NCI-H446 (cell line): ENCODE results near the gene TYRO3.

Experiments used
- DNase-seq, 2 experiments: peaks; one replicate each; lab custom pipeline; 2025; lab: John Stamatoyannopoulos, UW

Gene TYRO3

DNA sequence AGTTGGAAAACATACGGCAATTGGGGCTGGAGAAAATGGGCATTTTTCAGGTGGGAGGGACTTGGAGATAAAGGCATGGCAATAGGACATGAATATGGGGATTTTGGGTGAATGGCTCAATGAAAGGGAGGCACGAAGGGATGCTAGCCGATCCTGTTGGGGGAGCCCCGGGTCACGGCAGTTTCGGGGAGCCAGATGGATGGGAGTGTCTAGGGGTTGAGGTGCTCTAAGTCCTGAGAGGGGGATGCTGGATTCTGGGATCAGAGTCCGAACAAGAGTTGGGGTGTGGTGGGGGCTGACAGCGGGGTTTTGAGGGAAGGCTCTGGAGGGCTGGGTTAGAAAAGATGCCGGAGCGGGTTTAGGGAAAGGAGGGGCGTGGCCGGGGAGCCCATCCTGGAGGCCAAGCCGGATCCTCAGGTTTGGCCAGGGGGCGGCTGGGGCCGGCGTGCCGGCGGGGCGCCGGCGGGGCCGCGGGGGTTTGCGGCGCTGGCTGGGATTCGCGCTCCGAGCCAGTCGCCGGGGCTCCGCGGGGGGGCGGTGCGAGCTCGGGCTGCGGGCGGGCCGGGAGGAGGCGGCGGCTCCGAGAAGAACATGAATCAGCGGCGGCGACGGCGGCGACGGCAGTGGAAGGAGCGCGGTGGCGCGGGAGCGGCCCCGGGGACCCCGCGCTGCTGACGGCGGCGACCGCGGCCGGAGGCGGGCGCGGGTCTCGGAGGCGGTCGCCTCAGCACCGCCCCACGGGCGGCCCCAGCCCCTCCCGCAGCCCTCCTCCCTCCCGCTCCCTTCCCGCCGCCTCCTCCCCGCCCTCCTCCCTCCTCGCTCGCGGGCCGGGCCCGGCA lies at the start of gene TYRO3:
TYRO3 (plus strand) TSS at position 813 of the 839 bp plus-strand sequence. CDS start 46 bp downstream, outside the sequence.
- DNase-seq = peak in 1 of 2 experiments; percentile 63

DNA sequence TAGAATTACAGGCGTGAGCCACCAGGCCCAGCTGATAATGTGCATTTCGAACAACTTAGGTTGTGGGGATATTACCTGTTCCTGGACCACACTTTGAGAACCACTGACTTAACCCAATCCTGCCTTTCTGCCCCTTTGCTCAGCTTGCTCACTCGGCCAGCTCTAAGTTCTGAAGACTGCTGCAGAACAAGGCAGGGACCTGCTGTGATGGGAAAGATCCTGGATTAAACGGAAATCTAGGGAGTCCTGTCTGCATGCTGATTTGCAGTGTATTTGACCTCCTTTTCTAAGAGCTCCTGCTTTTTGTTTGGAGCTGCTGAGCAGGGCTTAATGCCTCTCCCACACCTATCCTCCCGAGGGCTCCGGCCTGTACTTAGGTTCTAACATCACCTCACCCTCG lies 48.3 kb upstream of the TYRO3 start:
- DNase-seq = no peak

GRCh38 chr15:41511331-41511898 lies 47.6 kb upstream of the TYRO3 start:
- no peak for DNase-seq

GRCh38 chr15:41511899-41512369 lies 47.1 kb upstream of the TYRO3 start:
- DNase-seq = no peak

- DNase-seq = no peak
Measured at GRCh38 chr15:41512512-41512939, 46.5 kb upstream of the TYRO3 start.

- no peak for DNase-seq
Measured at GRCh38 chr15:41512940-41513505, 46.0 kb upstream of the TYRO3 start.

- DNase-seq = no peak
Measured at GRCh38 chr15:41513506-41514227, 45.3 kb upstream of the TYRO3 start, which contains the start of gene LTK. Gene LTK, minus strand, starts transcription at chr15:41513827. Its CDS starts 118 bp downstream, at chr15:41513709.

- no peak for DNase-seq
Measured at GRCh38 chr15:41517895-41518449, 41.0 kb upstream of the TYRO3 start.

GRCh38 chr15:41520636-41521035 lies 38.4 kb upstream of the TYRO3 start:
- no peak for DNase-seq

DNA sequence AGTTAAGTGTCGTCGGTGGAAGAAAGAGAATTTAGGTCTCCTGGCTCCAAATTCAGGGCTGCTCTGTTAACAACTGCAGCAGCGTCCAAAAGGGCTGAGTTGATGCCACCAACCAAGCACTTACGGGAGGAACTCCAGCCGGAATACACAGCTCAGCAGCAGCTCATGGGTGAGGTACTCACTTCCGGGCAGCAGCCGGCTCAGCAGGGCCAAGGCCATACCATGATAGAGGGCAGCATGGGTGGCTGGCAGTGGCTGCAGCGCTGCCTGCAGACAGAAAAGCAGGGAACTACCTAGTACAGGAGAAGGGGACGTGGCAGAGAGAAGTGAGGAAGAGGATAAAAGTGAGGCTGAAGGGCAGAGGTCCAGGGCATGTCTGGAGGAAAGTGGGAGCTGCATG lies 37.4 kb upstream of the TYRO3 start:
- no peak for DNase-seq

GRCh38 chr15:41523097-41523496 lies 35.9 kb upstream of the TYRO3 start:
- DNase-seq = no peak

GRCh38 chr15:41530363-41530956 lies 28.6 kb upstream of the TYRO3 start:
- DNase-seq = no peak

DNA sequence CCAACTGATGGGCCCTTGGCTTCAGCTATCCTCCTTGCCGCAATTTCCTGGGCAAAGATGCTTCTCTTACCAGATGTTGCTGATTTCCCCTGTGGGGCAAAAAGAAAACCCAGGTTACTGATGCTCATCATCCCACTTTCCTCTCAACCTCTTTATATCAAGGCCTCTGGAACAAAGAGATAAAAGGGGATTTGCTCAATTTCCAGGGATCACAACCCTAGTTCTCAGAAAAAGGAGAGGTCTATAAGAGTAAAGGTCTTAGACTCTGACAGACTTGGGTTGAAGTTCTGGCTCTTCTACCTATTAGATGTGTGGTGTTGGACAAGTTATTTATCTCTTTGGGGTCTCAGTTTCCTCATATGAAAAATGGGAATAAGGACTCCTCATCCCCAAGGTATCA lies 23.5 kb upstream of the TYRO3 start:
- DNase-seq = no peak

DNA sequence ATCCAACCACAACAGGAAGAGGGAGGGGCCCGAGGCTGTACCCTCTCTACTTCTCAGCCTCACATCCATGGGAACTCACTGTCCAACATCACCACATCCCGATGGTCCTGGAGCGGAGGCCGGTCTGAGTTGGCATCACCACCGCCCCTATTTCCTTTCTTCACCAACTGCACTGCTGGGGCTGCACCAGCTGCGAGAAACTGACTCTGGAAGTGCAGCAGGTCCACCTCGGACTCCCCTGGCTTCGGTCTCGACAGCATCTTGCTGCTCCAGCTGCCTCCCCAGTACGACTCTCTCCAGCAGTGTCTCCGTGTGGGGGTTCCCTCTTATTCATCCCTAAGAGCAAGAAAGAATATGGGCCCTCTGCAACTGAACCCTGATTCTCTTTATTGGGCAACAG lies 22.1 kb upstream of the TYRO3 start:
- DNase-seq = no peak

DNA sequence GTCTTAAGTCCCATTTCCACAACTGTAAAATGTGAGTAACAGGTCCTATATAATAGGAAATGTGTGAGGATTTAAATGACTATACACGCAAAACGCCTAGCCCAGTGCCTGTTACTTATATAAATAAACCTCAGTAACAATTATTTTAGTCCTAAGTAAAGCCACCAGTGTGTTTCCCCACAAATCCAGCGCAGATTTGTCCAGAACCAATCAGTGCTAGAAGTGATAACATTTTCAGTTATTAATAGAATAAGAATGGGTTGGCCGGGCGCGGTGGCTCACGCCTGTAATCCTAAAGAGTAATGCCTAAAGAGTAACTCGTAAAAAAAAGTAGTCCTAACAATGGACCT lies 15.5 kb upstream of the TYRO3 start:
- no peak for DNase-seq

GRCh38 chr15:41544650-41545015 lies 14.4 kb upstream of the TYRO3 start:
- no peak for DNase-seq

DNA sequence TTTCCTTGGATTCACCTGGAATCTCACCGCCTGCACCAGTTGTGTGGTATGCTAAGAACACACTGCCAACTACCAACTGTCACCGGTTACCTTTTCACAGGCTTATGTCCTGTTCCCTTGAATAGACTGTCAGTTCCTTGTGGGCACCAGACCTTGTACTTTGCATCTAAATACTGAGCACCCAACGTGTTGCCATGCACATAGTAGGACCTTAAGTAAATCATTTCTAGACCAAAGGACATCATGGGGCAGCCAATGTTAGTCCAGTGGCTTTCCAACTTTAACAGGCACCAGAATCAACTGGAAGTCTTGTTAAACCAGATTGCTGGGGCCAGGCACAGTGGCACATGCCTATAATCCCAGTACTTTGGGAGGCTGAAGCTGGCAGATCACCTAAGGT lies 13.8 kb upstream of the TYRO3 start:
- DNase-seq = no peak

GRCh38 chr15:41546851-41547786 lies 11.9 kb upstream of the TYRO3 start:
- DNase-seq = no peak

GRCh38 chr15:41550066-41550775 lies 8.8 kb upstream of the TYRO3 start:
- no peak for DNase-seq

GRCh38 chr15:41553731-41554130 lies 5.3 kb upstream of the TYRO3 start:
- DNase-seq = no peak
